Breast epithelium (tissue), 4 donors: ENCODE measurements around the gene CCDC85C. TPM values are rescaled to one million over a fixed set of nuclear protein-coding genes. Genes with fewer than 3 reads are reported as not detected.

ENCODE experiments used
- DNase-seq, 2 donors: peaks; one replicate each; pipeline ENCODE4 v3.0.0-alpha.2; 2019; ENCODE audit warnings: low spot score in 2 of 2
- H3K27ac ChIP-seq, 2 donors: fragments of 200-600 bp; sonication (generic) in 1 of 2; one replicate each; pipeline ENCODE4 v1.5.1; 2016 to 2019; ENCODE audit warnings: mild to moderate bottlenecking in 1 of 2
- H3K27me3 ChIP-seq, 2 donors: fragments of 200-600 bp; sonication (generic) in 1 of 2; one replicate each; pipeline versions ENCODE4 v1.5.1 to v1.6.0; 2017 to 2019; ENCODE audit warnings: control low read depth in 1 of 2, mild to moderate bottlenecking in 1 of 2
- H3K36me3 ChIP-seq: fragments of 200-600 bp; one replicate; pipeline ENCODE4 v1.5.1; 2019
- H3K4me1 ChIP-seq, 2 donors: fragments of 200-600 bp; sonication (generic); one replicate each; pipeline ENCODE4 v1.5.1; 2016 to 2019; ENCODE audit warnings: control low read depth in 1 of 2
- H3K4me3 ChIP-seq, 3 donors: fragments of 200-600 bp; sonication (generic); 1 replicate in 2 of 3; 2 replicates in 1 of 3; pipeline ENCODE4 v1.5.1; 2016 to 2019; ENCODE audit warnings: mild to moderate bottlenecking in 3 of 3, moderate library complexity in 2 of 3
- H3K9me3 ChIP-seq, 2 donors: fragments of 200-600 bp; sonication (generic) in 1 of 2; one replicate each; pipeline ENCODE4 v1.5.1; 2016 to 2019; ENCODE audit warnings: control low read depth in 1 of 2
- CTCF ChIP-seq, 3 donors: fragments of 450-650 bp; IDR thresholded peaks; one replicate each; pipeline ENCODE4 v1.5.1; 2016 to 2017; ENCODE audit warnings: antibody characterized with exemption in 3 of 3, mild to moderate bottlenecking in 3 of 3, moderate library complexity in 3 of 3
- POLR2A ChIP-seq: fragments of 450-650 bp; IDR thresholded peaks from one replicate; pipeline ENCODE4 v1.6.1; 2016; ENCODE audit warnings: antibody characterized with exemption, mild to moderate bottlenecking, moderate library complexity
- POLR2AphosphoS5 ChIP-seq, 3 donors: sonication (generic); formaldehyde crosslinking; IDR thresholded peaks; one replicate each; pipeline ENCODE4 v1.6.1; 2017; ENCODE audit warnings: antibody characterized with exemption in 3 of 3
- intact Hi-C: fragments of 100-400 bp; cut with DNase I; formaldehyde crosslinking; loops from one replicate; pipeline ENCODE4 v1.15.1; 2023; ENCODE audit warnings: low total_unique reads
- total RNA-seq, 3 donors: library from RNA; depleted of rRNA; stranded (reverse); fragments of >200 nt; gene quantifications; one replicate each; pipeline ENCODE4 v1.1.0, GENCODE V29; 2016

The CCDC85C gene
- total RNA-seq: 1 to 10 TPM; 1.3 to 8.3 (median 4.3) TPM

DNA sequence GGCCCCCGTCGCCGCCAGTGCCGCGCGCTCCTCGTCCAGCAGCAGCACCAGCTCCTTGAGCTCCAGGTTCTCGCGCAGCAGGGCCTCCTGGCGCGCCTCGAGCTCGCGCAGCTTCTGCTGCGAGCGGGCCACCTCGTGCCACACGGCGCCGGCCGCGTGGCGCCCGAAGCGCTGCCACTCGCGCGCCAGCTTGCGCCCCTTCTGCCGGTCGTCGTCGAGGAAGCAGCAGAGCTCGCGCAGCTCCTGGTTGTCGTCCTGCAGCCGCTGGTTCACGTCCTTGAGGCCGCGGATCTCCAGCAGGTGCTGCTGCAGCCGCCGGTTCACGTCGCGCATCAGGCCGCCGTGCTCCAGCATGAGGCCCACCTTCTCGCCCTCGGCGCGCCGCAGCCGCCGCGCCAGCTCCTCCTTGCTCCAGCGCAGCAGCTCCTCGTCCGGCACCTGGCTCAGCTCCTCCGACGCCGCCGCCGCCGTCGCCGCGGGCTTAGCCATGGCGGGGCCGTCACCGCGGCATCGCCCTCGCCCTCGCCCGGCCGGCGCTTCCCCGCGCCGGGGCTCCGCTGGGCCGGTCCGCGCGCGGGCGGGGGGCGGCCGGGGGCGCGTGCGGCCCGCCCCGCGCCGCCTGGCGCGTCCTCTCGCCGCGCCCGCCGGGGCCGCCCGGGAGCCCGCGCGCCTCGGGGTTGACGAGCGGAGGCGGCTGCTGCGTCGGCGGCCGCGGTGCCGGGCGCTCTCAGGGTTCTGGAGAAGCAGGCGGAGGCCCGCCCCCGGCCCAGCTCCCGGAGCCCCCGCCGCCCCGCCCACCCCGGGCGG is at the start of gene CCDC85C:
CCDC85C (minus strand) TSS at position 737 of the 807 bp plus-strand sequence; CDS start at position 489, 248 bp downstream.
- TF ChIP-seq CTCF (IDR thresholded peaks at IDR 0.05): no peak
- TF ChIP-seq POLR2AphosphoS5 (IDR thresholded peaks at IDR 0.05): peak; percentile 21 to 55 (median 43)
- TF ChIP-seq POLR2A: no peak
- H3K9me3 ChIP-seq: no peaks in the 10 kb centered on the region
- no peak for DNase-seq
- intact Hi-C loops: loop anchor here (5.0 kb wide), 1 partner anchor 41 kb away; no protein-coding TSS in a partner anchor
- H3K4me3 ChIP-seq: peak within 1 kb of the TSS; percentile 76 to 88 (median 77)
- no peaks in the 10 kb centered on the region for H3K27me3 ChIP-seq
- peak within 1 kb of the TSS; percentile 89 to 94 for H3K27ac ChIP-seq
- peaks cover 6 to 14% of the 10 kb centered on the region in 2 donors for H3K4me1 ChIP-seq
- no peaks in the 10 kb centered on the region for H3K36me3 ChIP-seq

GRCh38 chr14:99651953-99652746 is 48.1 kb upstream of the CCDC85C start:
- Histone ChIP-seq H3K27ac (no peak overlapping the region), H3K9me3 (no peaks in the 10 kb centered on the region), H3K36me3 (no peaks in the 10 kb centered on the region), H3K4me1 (no peaks in the 10 kb centered on the region), H3K4me3 (no peak overlapping the region), H3K27me3 (no peaks in the 10 kb centered on the region)
- intact Hi-C loops: no loop called here
- TF ChIP-seq CTCF (IDR thresholded peaks at IDR 0.05) (no peak), POLR2AphosphoS5 (IDR thresholded peaks at IDR 0.05) (no peak), POLR2A (no peak)
- DNase-seq: no peak

DNA sequence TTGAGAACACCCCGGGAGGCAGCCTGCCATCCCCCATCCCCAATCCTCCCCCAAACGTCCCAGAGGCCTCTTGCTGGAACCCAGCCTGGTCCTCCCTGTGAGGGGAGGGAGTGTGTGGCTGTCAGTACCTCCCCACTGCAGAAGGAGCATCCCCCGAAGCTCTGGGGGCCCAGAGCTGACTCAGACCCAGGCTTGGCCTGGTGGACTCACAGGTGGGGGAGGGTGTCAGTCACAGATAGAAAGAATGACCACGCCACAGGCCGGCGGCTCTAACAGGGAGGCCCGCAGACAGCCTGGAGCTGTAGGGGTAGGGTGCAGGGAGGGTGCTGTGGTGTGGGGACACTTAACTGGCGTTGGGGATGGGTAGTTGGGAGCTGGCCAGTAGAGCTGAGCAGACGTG is 46.2 kb upstream of the CCDC85C start:
- Histone ChIP-seq H3K4me3 (no peak overlapping the region), H3K4me1 (peaks cover 0 to 3% of the 10 kb centered on the region in 2 donors), H3K27me3 (no peaks in the 10 kb centered on the region), H3K9me3 (no peaks in the 10 kb centered on the region), H3K27ac (no peak overlapping the region), H3K36me3 (no peaks in the 10 kb centered on the region)
- no peak for TF ChIP-seq POLR2A
- intact Hi-C loops: no loop called here
- DNase-seq: no peak

DNA sequence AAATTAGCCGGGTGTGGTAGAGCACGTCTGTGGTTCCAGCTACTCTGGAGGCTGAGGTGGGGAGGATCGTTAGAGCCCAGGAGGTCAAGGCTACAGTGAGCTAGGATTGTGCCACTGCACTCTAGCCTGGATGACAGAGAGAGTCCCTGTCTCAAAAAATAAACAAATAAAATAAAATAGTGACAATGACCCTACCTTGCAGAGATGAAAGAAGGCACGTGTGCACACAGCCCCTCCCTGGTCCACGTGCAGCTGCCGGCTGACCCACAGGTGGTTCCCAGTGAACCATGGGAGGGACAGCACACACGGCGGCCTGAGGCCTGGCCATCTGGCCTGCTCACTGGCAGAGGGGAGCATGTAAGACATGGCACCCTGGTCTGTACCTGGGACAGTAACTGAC is 45.6 kb upstream of the CCDC85C start:
- Histone ChIP-seq H3K4me3 (no peak overlapping the region), H3K4me1 (peaks cover 0 to 4% of the 10 kb centered on the region in 2 donors), H3K9me3 (no peaks in the 10 kb centered on the region), H3K27ac (no peak overlapping the region), H3K36me3 (no peaks in the 10 kb centered on the region), H3K27me3 (no peaks in the 10 kb centered on the region)
- intact Hi-C loops: no loop called here
- no peak for DNase-seq
- TF ChIP-seq CTCF (IDR thresholded peaks at IDR 0.05) (no peak), POLR2A (no peak), POLR2AphosphoS5 (IDR thresholded peaks at IDR 0.05) (no peak)

GRCh38 chr14:99649219-99649618 is 45.2 kb upstream of the CCDC85C start:
- no peaks in the 10 kb centered on the region for H3K9me3 ChIP-seq
- no peak overlapping the region for H3K27ac ChIP-seq
- intact Hi-C loops: no loop called here
- H3K4me3 ChIP-seq: no peak overlapping the region
- no peak for DNase-seq
- H3K27me3 ChIP-seq: no peaks in the 10 kb centered on the region
- no peaks in the 10 kb centered on the region for H3K36me3 ChIP-seq
- TF ChIP-seq POLR2AphosphoS5 (IDR thresholded peaks at IDR 0.05) (no peak), POLR2A (no peak), CTCF (IDR thresholded peaks at IDR 0.05) (no peak)
- peaks cover 0 to 4% of the 10 kb centered on the region in 2 donors for H3K4me1 ChIP-seq
